ENCODE results near the gene UGT1A10. TPM values are rescaled to one million over a fixed set of nuclear protein-coding genes. Genes with fewer than 3 reads are reported as not detected.

Gene UGT1A10
- total RNA-seq, 1 experiment from 2014 or later: 1.0 TPM

- no peak for TF ChIP-seq CTCF (IDR thresholded peaks at IDR 0.05; ENCODE audit: insufficient read depth in 1 of 2, low read depth in 1 of 2, low read length in 1 of 2, severe bottlenecking in 1 of 2, unreplicated experiment in 1 of 2)
- BruUV-seq (replicated peaks): no TSS peak
- no peak for DNase-seq
- ChIA-PET POLR2A (no interaction called here), CTCF (no interaction called here)
- H3K27me3 Mint-ChIP-seq (ENCODE audit: insufficient read depth, unreplicated experiment): no peaks in the 10 kb centered on the region
- Histone ChIP-seq H3K4me3 (ENCODE audit: low read depth, low read length) (no peak overlapping the region), H3K4me1 (no peaks in the 10 kb centered on the region), H3K27me3 (replicated peaks; ENCODE audit: control insufficient read depth, insufficient read depth, low read length) (no peaks in the 10 kb centered on the region), H3K36me3 (ENCODE audit: control insufficient read depth, insufficient read depth, low read length) (no peaks in the 10 kb centered on the region), H3K9me3 (no peaks in the 10 kb centered on the region)
- no peaks in the 10 kb centered on the region for H3K36me3 Mint-ChIP-seq (ENCODE audit: insufficient read depth, unreplicated experiment)
- intact Hi-C loops (cut with micrococcal nuclease; ENCODE audit: unreplicated experiment): no loop called here
- no peaks in the 10 kb centered on the region for H3K4me1 Mint-ChIP-seq (ENCODE audit: low read depth, unreplicated experiment)
- no peak overlapping the region for H3K27ac Mint-ChIP-seq (ENCODE audit: unreplicated experiment)
- H3K4me3 Mint-ChIP-seq (ENCODE audit: unreplicated experiment): no peak overlapping the region
- H3K9me3 Mint-ChIP-seq (ENCODE audit: unreplicated experiment): no peaks in the 10 kb centered on the region
These were observed 159.5 kb downstream of the UGT1A10 start for GRCh38 chr2:233795735-233796171.

- ChIA-PET CTCF (no interaction called here), POLR2A (no interaction called here)
- Mint-ChIP-seq H3K27me3 (ENCODE audit: insufficient read depth, unreplicated experiment) (no peaks in the 10 kb centered on the region), H3K4me1 (ENCODE audit: low read depth, unreplicated experiment) (no peaks in the 10 kb centered on the region), H3K27ac (ENCODE audit: unreplicated experiment) (no peak overlapping the region), H3K4me3 (ENCODE audit: unreplicated experiment) (no peak overlapping the region), H3K9me3 (ENCODE audit: unreplicated experiment) (no peaks in the 10 kb centered on the region), H3K36me3 (ENCODE audit: insufficient read depth, unreplicated experiment) (no peaks in the 10 kb centered on the region)
- no peaks in the 10 kb centered on the region for H3K9me3 ChIP-seq
- no peaks in the 10 kb centered on the region for H3K36me3 ChIP-seq (ENCODE audit: control insufficient read depth, insufficient read depth, low read length)
- no peak for TF ChIP-seq CTCF (IDR thresholded peaks at IDR 0.05; ENCODE audit: insufficient read depth in 1 of 2, low read depth in 1 of 2, low read length in 1 of 2, severe bottlenecking in 1 of 2, unreplicated experiment in 1 of 2)
- H3K27me3 ChIP-seq (replicated peaks; ENCODE audit: control insufficient read depth, insufficient read depth, low read length): no peaks in the 10 kb centered on the region
- intact Hi-C loops (cut with micrococcal nuclease; ENCODE audit: unreplicated experiment): no loop called here
- no TSS peak for BruUV-seq (replicated peaks)
- H3K4me1 ChIP-seq: no peaks in the 10 kb centered on the region
- no peak overlapping the region for H3K4me3 ChIP-seq (ENCODE audit: low read depth, low read length)
- no peak for DNase-seq
These were observed 160.0 kb downstream of the UGT1A10 start for GRCh38 chr2:233796254-233796653.

GRCh38 chr2:233798335-233799086, 162.3 kb downstream of the UGT1A10 start:
- Mint-ChIP-seq H3K9me3 (ENCODE audit: unreplicated experiment) (no peaks in the 10 kb centered on the region), H3K4me1 (ENCODE audit: low read depth, unreplicated experiment) (no peaks in the 10 kb centered on the region), H3K36me3 (ENCODE audit: insufficient read depth, unreplicated experiment) (no peaks in the 10 kb centered on the region), H3K27me3 (ENCODE audit: insufficient read depth, unreplicated experiment) (no peaks in the 10 kb centered on the region), H3K27ac (ENCODE audit: unreplicated experiment) (no peak overlapping the region), H3K4me3 (ENCODE audit: unreplicated experiment) (no peak overlapping the region)
- Histone ChIP-seq H3K9me3 (no peaks in the 10 kb centered on the region), H3K27me3 (replicated peaks; ENCODE audit: control insufficient read depth, insufficient read depth, low read length) (no peaks in the 10 kb centered on the region), H3K4me3 (ENCODE audit: low read depth, low read length) (no peak overlapping the region), H3K4me1 (no peaks in the 10 kb centered on the region), H3K36me3 (ENCODE audit: control insufficient read depth, insufficient read depth, low read length) (no peaks in the 10 kb centered on the region)
- intact Hi-C loops (cut with micrococcal nuclease; ENCODE audit: unreplicated experiment): no loop called here
- CTCF ChIA-PET: no interaction called here
- DNase-seq: no peak
- POLR2A ChIA-PET: no interaction called here
- BruUV-seq (replicated peaks): no TSS peak
- no peak for TF ChIP-seq CTCF (IDR thresholded peaks at IDR 0.05; ENCODE audit: insufficient read depth in 1 of 2, low read depth in 1 of 2, low read length in 1 of 2, severe bottlenecking in 1 of 2, unreplicated experiment in 1 of 2)
